Measurements from ENCODE around the gene ITIH4.

- TF ChIP-seq CTCF (IDR thresholded peaks at IDR 0.05) (no peak), POLR2A (IDR thresholded peaks at IDR 0.05) (no peak), POLR2AphosphoS5 (IDR thresholded peaks at IDR 0.05; ENCODE audit: insufficient read depth in 1 of 2, low read depth in 1 of 2) (no peak)
Measured at GRCh38 chr3:52791366-52791765, 39.1 kb downstream of the ITIH4 start.
